GM23248 (cell line): ENCODE measurements around the gene GAST.

Source experiments
- EZH2 ChIP-seq: fragments of 200-600 bp; sonication (generic); IDR thresholded peaks from 2 replicates; pipeline ENCODE4 v1.6.1; 2018; ENCODE audit warnings: antibody characterized with exemption, mild to moderate bottlenecking; ENCODE audit not compliant: insufficient read depth, poor library complexity, severe bottlenecking
- EZH2phosphoT487 ChIP-seq: fragments of 200-600 bp; sonication (generic); IDR thresholded peaks from 2 replicates; pipeline ENCODE4 v1.6.1; 2018; ENCODE audit warnings: antibody characterized with exemption, moderate library complexity, mild to moderate bottlenecking, low read depth; ENCODE audit not compliant: insufficient read depth

DNA sequence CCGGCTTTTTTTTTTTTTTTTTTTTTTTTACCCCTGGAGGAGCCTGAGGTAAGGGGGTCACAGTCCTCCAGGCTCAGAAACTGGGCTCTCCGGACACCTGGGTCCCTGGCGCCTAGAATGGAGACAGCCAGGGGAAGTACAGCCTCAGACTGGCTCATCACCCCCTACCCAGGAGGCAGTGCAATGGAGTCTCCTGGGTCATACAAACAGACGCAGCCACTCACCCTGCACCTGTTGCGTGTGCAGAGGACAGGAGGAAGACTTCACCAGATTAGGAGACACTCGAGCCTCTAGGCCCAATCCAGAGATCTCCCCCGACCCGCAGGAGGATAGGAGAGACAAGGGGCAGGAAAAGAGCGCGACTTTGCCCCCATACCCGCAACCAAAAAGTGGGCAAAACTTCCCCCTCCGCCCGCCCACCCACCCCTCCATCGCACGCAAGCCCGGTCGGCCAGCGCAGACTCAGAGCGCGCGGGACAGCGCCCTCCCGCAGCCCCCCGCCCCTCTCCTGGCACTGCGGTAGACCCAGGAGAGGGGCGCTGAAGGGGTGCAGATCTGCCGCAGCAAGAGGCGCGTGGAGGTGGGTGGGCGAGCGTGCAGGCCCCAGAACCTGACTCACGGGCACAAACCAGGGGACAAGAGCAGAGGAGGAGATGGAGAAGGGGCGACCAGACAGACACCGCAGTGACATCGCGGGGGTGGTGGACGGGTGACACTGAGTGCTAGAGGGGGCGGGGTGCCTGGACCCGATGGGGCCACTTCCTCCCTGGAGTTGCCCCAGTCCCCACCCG lies 21.4 kb downstream of the GAST start:
- TF ChIP-seq EZH2phosphoT487 = 0 out of 2 replicates have a peak, but pooled peaks have one; percentile 18
- TF ChIP-seq EZH2 = no peak
